ENCODE measurements around the gene PGLYRP4.

PGLYRP4 gene

GRCh38 chr1:153371231-153371630 lies 22.6 kb upstream of the PGLYRP4 start:
- Histone ChIP-seq H3K9me2 (replicated peaks; ENCODE audit: insufficient read depth, low read length) (no peaks in the 10 kb centered on the region), H3K4me2 (ENCODE audit: low read depth, low read length) (no peak overlapping the region), H2AFZ (ENCODE audit: low read length) (no peak overlapping the region), H3K36me3 (replicated peaks; ENCODE audit: insufficient read depth, low read length) (no peaks in the 10 kb centered on the region), H3K27ac (ENCODE audit: low read length) (no peak overlapping the region), H3K27me3 (replicated peaks; ENCODE audit: insufficient read depth, low read length) (no peaks in the 10 kb centered on the region), H3K9ac (ENCODE audit: low read length) (no peak overlapping the region), H3F3A (ENCODE audit: insufficient read depth, low read length) (no peaks in the 10 kb centered on the region), H3K4me1 (ENCODE audit: low read length) (no peaks in the 10 kb centered on the region), H4K20me1 (ENCODE audit: insufficient read depth, low read length) (no peaks in the 10 kb centered on the region), H3K79me2 (ENCODE audit: low read length) (no peaks in the 10 kb centered on the region), H3K9me3 (replicated peaks; ENCODE audit: insufficient read depth, low read length) (no peaks in the 10 kb centered on the region), H3K4me3 (ENCODE audit: low read length) (no peak overlapping the region)
- DNase-seq = no peak
- TF ChIP-seq EZH2 (optimal IDR thresholded peaks at IDR 0.05; ENCODE audit: low read depth, low read length) (no peak), EZH2phosphoT487 (IDR thresholded peaks at IDR 0.05; ENCODE audit: low read length) (no peak)
- TF ChIP-seq, protein P1, sequence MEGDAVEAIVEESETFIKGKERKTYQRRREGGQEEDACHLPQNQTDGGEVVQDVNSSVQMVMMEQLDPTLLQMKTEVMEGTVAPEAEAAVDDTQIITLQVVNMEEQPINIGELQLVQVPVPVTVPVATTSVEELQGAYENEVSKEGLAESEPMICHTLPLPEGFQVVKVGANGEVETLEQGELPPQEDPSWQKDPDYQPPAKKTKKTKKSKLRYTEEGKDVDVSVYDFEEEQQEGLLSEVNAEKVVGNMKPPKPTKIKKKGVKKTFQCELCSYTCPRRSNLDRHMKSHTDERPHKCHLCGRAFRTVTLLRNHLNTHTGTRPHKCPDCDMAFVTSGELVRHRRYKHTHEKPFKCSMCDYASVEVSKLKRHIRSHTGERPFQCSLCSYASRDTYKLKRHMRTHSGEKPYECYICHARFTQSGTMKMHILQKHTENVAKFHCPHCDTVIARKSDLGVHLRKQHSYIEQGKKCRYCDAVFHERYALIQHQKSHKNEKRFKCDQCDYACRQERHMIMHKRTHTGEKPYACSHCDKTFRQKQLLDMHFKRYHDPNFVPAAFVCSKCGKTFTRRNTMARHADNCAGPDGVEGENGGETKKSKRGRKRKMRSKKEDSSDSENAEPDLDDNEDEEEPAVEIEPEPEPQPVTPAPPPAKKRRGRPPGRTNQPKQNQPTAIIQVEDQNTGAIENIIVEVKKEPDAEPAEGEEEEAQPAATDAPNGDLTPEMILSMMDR (IDR thresholded peaks at IDR 0.05; ENCODE audit: low read length) = no peak

DNA sequence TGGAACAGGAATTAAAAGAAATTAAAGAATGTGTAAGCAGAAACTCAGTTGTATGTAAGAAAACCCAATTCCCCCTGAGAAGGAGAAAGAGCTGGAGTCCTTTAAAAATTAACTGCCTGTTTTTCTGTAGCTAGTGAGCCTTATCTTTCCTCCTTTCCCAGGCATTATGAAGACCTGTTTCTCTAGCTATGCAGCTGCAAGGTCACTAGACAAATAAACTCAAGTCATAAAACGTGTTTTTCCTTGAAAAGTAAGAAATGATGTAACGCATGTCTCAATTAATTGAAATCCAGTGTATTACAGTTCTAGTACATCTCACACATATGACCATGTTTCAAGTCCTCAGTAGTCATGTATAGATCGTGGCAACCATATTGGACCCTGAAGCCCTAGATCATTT lies 21.5 kb upstream of the PGLYRP4 start:
- Histone ChIP-seq H4K20me1 (ENCODE audit: insufficient read depth, low read length) (no peaks in the 10 kb centered on the region), H3K4me3 (ENCODE audit: low read length) (no peak overlapping the region), H3K9ac (ENCODE audit: low read length) (no peak overlapping the region), H3K27me3 (replicated peaks; ENCODE audit: insufficient read depth, low read length) (no peaks in the 10 kb centered on the region), H3F3A (ENCODE audit: insufficient read depth, low read length) (no peaks in the 10 kb centered on the region), H3K27ac (ENCODE audit: low read length) (no peak overlapping the region), H3K4me1 (ENCODE audit: low read length) (no peaks in the 10 kb centered on the region), H3K79me2 (ENCODE audit: low read length) (no peaks in the 10 kb centered on the region), H2AFZ (ENCODE audit: low read length) (no peak overlapping the region), H3K36me3 (replicated peaks; ENCODE audit: insufficient read depth, low read length) (no peaks in the 10 kb centered on the region), H3K9me2 (replicated peaks; ENCODE audit: insufficient read depth, low read length) (no peaks in the 10 kb centered on the region), H3K9me3 (replicated peaks; ENCODE audit: insufficient read depth, low read length) (no peaks in the 10 kb centered on the region), H3K4me2 (ENCODE audit: low read depth, low read length) (no peak overlapping the region)
- no peak for DNase-seq
- TF ChIP-seq EZH2 (optimal IDR thresholded peaks at IDR 0.05; ENCODE audit: low read depth, low read length) (no peak), EZH2phosphoT487 (IDR thresholded peaks at IDR 0.05; ENCODE audit: low read length) (no peak)
- TF ChIP-seq, protein P1 (IDR thresholded peaks at IDR 0.05; ENCODE audit: low read length) = no peak

GRCh38 chr1:153368495-153368894 lies 19.9 kb upstream of the PGLYRP4 start:
- no peak for DNase-seq
- Histone ChIP-seq H3K9me3 (replicated peaks; ENCODE audit: insufficient read depth, low read length) (no peaks in the 10 kb centered on the region), H3K27ac (ENCODE audit: low read length) (no peak overlapping the region), H3F3A (ENCODE audit: insufficient read depth, low read length) (no peaks in the 10 kb centered on the region), H4K20me1 (ENCODE audit: insufficient read depth, low read length) (no peaks in the 10 kb centered on the region), H3K79me2 (ENCODE audit: low read length) (no peaks in the 10 kb centered on the region), H3K4me2 (ENCODE audit: low read depth, low read length) (no peak overlapping the region), H3K27me3 (replicated peaks; ENCODE audit: insufficient read depth, low read length) (no peaks in the 10 kb centered on the region), H3K9ac (ENCODE audit: low read length) (no peak overlapping the region), H2AFZ (ENCODE audit: low read length) (no peak overlapping the region), H3K4me1 (ENCODE audit: low read length) (no peaks in the 10 kb centered on the region), H3K9me2 (replicated peaks; ENCODE audit: insufficient read depth, low read length) (no peaks in the 10 kb centered on the region), H3K36me3 (replicated peaks; ENCODE audit: insufficient read depth, low read length) (no peaks in the 10 kb centered on the region), H3K4me3 (ENCODE audit: low read length) (no peak overlapping the region)
- TF ChIP-seq EZH2 (optimal IDR thresholded peaks at IDR 0.05; ENCODE audit: low read depth, low read length) (no peak), EZH2phosphoT487 (IDR thresholded peaks at IDR 0.05; ENCODE audit: low read length) (no peak)
- TF ChIP-seq, protein P1 (IDR thresholded peaks at IDR 0.05; ENCODE audit: low read length) = no peak
